Right cardiac atrium (tissue), 5 donors: ENCODE results near the gene MCHR1. TPM values are rescaled to one million over a fixed set of nuclear protein-coding genes. Genes with fewer than 3 reads are reported as not detected.
"Not testable (repeated sequence)": the region's sequence is repeated elsewhere in the genome, so short reads cannot be mapped to it uniquely, and the experiment has no call there.

Source experiments
- ATAC-seq, 2 donors: fragments of 200-7000 bp; cut with Tn5 transposase; one replicate each; pipeline versions ENCODE4 v1.8.0 to v1.9.1; 2020; ENCODE audit warnings: moderate library complexity in 2 of 2, mild to moderate bottlenecking in 1 of 2
- DNase-seq, 3 donors: peaks; one replicate each; pipeline ENCODE4 v3.0.0-alpha.2; 2020
- H3K27ac ChIP-seq: one replicate; pipeline ENCODE4 v1.5.1; 2013; ENCODE audit warnings: mild to moderate bottlenecking, low read length, control low read depth, moderate library complexity
- H3K27me3 ChIP-seq: one replicate; pipeline ENCODE4 v1.6.1; 2013; ENCODE audit not compliant: control insufficient read depth, insufficient read depth
- H3K4me1 ChIP-seq: one replicate; pipeline ENCODE4 v1.6.1; 2013; ENCODE audit warnings: low read length; ENCODE audit not compliant: control insufficient read depth, insufficient read depth
- H3K4me3 ChIP-seq: one replicate; pipeline ENCODE4 v1.5.1; 2013; ENCODE audit warnings: low read length, control low read depth
- H3K9me3 ChIP-seq: one replicate; pipeline ENCODE4 v1.6.1; 2013; ENCODE audit warnings: low read length; ENCODE audit not compliant: control insufficient read depth
- WGBS: extraction: QIAGEN DNeasy Blood & Tissue Kit; methylation state at CpG from one replicate; pipeline ENCODE4 v1.1.7; 2013; 5-methylcytosine and 5-hydroxymethylcytosine counted together
- intact Hi-C, 4 donors: fragments of 100-400 bp; cut with DNase I; formaldehyde crosslinking; loops; one replicate each; pipeline versions ENCODE4 v1.11.0 to v1.14.0; 2022 to 2023
- polyA plus RNA-seq: library from polyadenylated mRNA; stranded (reverse); fragments of 200-250 nt; gene quantifications from one replicate; pipeline ENCODE4 v1.2.3, GENCODE V29; 2013
- total RNA-seq, 4 donors: library from RNA; stranded (reverse); fragmentation: NEBNext Ultra II Directional; extraction: Animal tissue kit (Norgen Biotek cat#: 25700); gene quantifications; one replicate each; pipeline ENCODE4 v1.2.1, GENCODE V29; 2021
- donor health status: healthy with polysubstance abuse.
- donor health status: DM: no; HTN: yes; CAD: no.
- donor health status: DM: no; HTN: no; CAD: no.
- donor health status: DM: no; HTN: yes; CAD: no; lungs with severe emphysema.
- donor health status: DM: yes; HTN: yes; CAD: no.

Gene MCHR1
- total and polyA plus RNA-seq, 5 donors, result 1.3 to 3.2 (median 2.0) TPM

GRCh38 chr22:40716116-40716515 is 36.8 kb downstream of the MCHR1 start:
- H3K4me1 ChIP-seq, result peaks cover 3% of the 10 kb centered on the region
- no peak overlapping the region for H3K4me3 ChIP-seq
- H3K27me3 ChIP-seq, result no peaks in the 10 kb centered on the region
- 95% methylated on average over 9 of the region's 9 CpGs for WGBS
- no peak overlapping the region for H3K27ac ChIP-seq
- no peak for ATAC-seq
- no peak for DNase-seq
- intact Hi-C loops, result no loop called here
- H3K9me3 ChIP-seq, result no peaks in the 10 kb centered on the region

- H3K9me3 ChIP-seq, H3K27ac ChIP-seq, H3K27me3 ChIP-seq, ATAC-seq, H3K4me3 ChIP-seq, intact Hi-C loops, DNase-seq, H3K4me1 ChIP-seq: not testable (repeated sequence)
- 87% methylated on average over 5 of the region's 5 CpGs for WGBS
Observed at GRCh38 chr22:40717657-40718056, 38.4 kb downstream of the MCHR1 start.

GRCh38 chr22:40718250-40719204 is 39.2 kb downstream of the MCHR1 start:
- 78% methylated on average over 9 of the region's 9 CpGs for WGBS
- no peaks in the 10 kb centered on the region for H3K4me1 ChIP-seq
- no peaks in the 10 kb centered on the region for H3K9me3 ChIP-seq
- no peak overlapping the region for H3K27ac ChIP-seq
- intact Hi-C loops, result no loop called here
- no peaks in the 10 kb centered on the region for H3K27me3 ChIP-seq
- no peak for DNase-seq
- no peak overlapping the region for H3K4me3 ChIP-seq
- ATAC-seq, result no peak

- ATAC-seq (no peak), DNase-seq (no peak)
- H3K27ac ChIP-seq, result no peak overlapping the region
- H3K9me3 ChIP-seq, result no peaks in the 10 kb centered on the region
- 89% methylated on average over 6 of the region's 6 CpGs for WGBS
- intact Hi-C loops, result no loop called here
- no peak overlapping the region for H3K4me3 ChIP-seq
- no peaks in the 10 kb centered on the region for H3K4me1 ChIP-seq
- no peaks in the 10 kb centered on the region for H3K27me3 ChIP-seq
Observed at GRCh38 chr22:40719599-40719998, 40.3 kb downstream of the MCHR1 start.

- H3K9me3 ChIP-seq, ATAC-seq, intact Hi-C loops, DNase-seq, H3K27ac ChIP-seq, H3K4me3 ChIP-seq, H3K27me3 ChIP-seq, H3K4me1 ChIP-seq: not testable (repeated sequence)
- WGBS, result 96% methylated on average over 6 of the region's 6 CpGs
Observed at GRCh38 chr22:40720156-40720537, 40.9 kb downstream of the MCHR1 start.

- H3K4me3 ChIP-seq, result no peak overlapping the region
- WGBS, result 44% methylated on average over 11 of the region's 11 CpGs
- H3K4me1 ChIP-seq, result no peaks in the 10 kb centered on the region
- no peak overlapping the region for H3K27ac ChIP-seq
- DNase-seq, result no peak
- intact Hi-C loops, result no loop called here
- H3K9me3 ChIP-seq, result no peaks in the 10 kb centered on the region
- peak; percentile 60 to 65 for ATAC-seq
- no peaks in the 10 kb centered on the region for H3K27me3 ChIP-seq
Observed at GRCh38 chr22:40720538-40721256, 41.4 kb downstream of the MCHR1 start.

- ATAC-seq, result peak; percentile 30 to 69
- WGBS, result 8% methylated on average over 6 of the region's 6 CpGs
- H3K9me3 ChIP-seq, result no peaks in the 10 kb centered on the region
- H3K27ac ChIP-seq, result no peak overlapping the region
- H3K4me3 ChIP-seq, result no peak overlapping the region
- intact Hi-C loops, result no loop called here
- no peaks in the 10 kb centered on the region for H3K27me3 ChIP-seq
- DNase-seq, result no peak
- no peaks in the 10 kb centered on the region for H3K4me1 ChIP-seq
Observed at GRCh38 chr22:40721266-40721665, 42.0 kb downstream of the MCHR1 start.

- no peak for ATAC-seq
- Histone ChIP-seq H3K4me3 (no peak overlapping the region), H3K27me3 (no peaks in the 10 kb centered on the region), H3K4me1 (no peaks in the 10 kb centered on the region), H3K9me3 (no peaks in the 10 kb centered on the region), H3K27ac (no peak overlapping the region)
- DNase-seq, result no peak
- intact Hi-C loops, result no loop called here
- WGBS, result 93% methylated on average over 13 of the region's 13 CpGs
Observed at GRCh38 chr22:40723396-40723933, 44.2 kb downstream of the MCHR1 start.

GRCh38 chr22:40726514-40726913 is 47.2 kb downstream of the MCHR1 start:
- no peaks in the 10 kb centered on the region for H3K9me3 ChIP-seq
- 44% methylated on average over 4 of the region's 4 CpGs for WGBS
- DNase-seq, result no peak

GRCh38 chr22:40727070-40727963 is 48.0 kb downstream of the MCHR1 start:
- Histone ChIP-seq H3K4me1 (no peaks in the 10 kb centered on the region), H3K9me3 (no peaks in the 10 kb centered on the region), H3K27me3 (no peaks in the 10 kb centered on the region), H3K4me3 (no peak overlapping the region), H3K27ac (no peak overlapping the region)
- DNase-seq, result peak in 1 of 3 donors; percentile 59
- intact Hi-C loops, result no loop called here
- no peak for ATAC-seq
- WGBS, result 89% methylated on average over 11 of the region's 11 CpGs

More at GRCh38 chr22:40726514-40726913, 47.2 kb downstream of the MCHR1 start:
- intact Hi-C loops, result no loop called here
- Histone ChIP-seq H3K4me1 (no peaks in the 10 kb centered on the region), H3K4me3 (no peak overlapping the region), H3K27ac (no peak overlapping the region), H3K27me3 (no peaks in the 10 kb centered on the region)
- peak in 1 of 2 donors; percentile 43 for ATAC-seq
